HEK293 (cell line): Measurements from ENCODE around the gene CEP20.
A peak's percentile ranks its signal among the peaks of the same experiment; 100 is the strongest.

Experiments
- CTCF ChIA-PET: fragments of 350-600 bp; formaldehyde crosslinking; extraction: SDS; loops from one replicate; lab custom pipeline; 2021; ENCODE audit warnings: antibody characterized with exemption; lab: Yijun Ruan, JAX
- POLR2A ChIA-PET: fragments of 300-600 bp; formaldehyde crosslinking; extraction: SDS; loops from one replicate; lab custom pipeline; 2020; ENCODE audit warnings: antibody characterized with exemption, inconsistent platforms; lab: Yijun Ruan, JAX
- H3K27ac ChIP-seq: fragments of 200-500 bp; sonication (Bioruptor generic); 2 replicates; pipeline ENCODE4 v1.5.1; 2014; ENCODE audit warnings: low read depth, low read length, control low read depth, inconsistent platforms; ENCODE audit errors: extremely low read depth
- H3K36me3 ChIP-seq, 2 experiments: fragments of 200-500 bp in 1 of 2; sonication (Bioruptor generic) in 1 of 2; 1 replicate in 1 of 2; 2 replicates in 1 of 2; pipeline ENCODE4 v1.5.1; 2014 to 2017; ENCODE audit warnings: inconsistent platforms in 2 of 2, low read length in 2 of 2; ENCODE audit not compliant: control insufficient read depth in 2 of 2, insufficient read depth in 1 of 2
- H3K4me1 ChIP-seq: fragments of 200-500 bp; sonication (Bioruptor generic); 2 replicates; pipeline ENCODE4 v1.5.1; 2014; ENCODE audit warnings: mild to moderate bottlenecking, low read length, inconsistent platforms; ENCODE audit not compliant: control insufficient read depth, insufficient read depth
- H3K4me3 ChIP-seq: 2 replicates; pipeline ENCODE4 v1.5.1; 2011; ENCODE audit warnings: low read depth, mild to moderate bottlenecking, control low read depth, low read length, moderate library complexity
- H3K9me3 ChIP-seq: fragments of 200-500 bp; sonication (Bioruptor generic); 2 replicates; pipeline ENCODE4 v1.5.1; 2014; ENCODE audit warnings: low read depth, low read length, inconsistent platforms; ENCODE audit not compliant: control insufficient read depth, insufficient read depth
- AEBP2 ChIP-seq: fragments of 450-650 bp; formaldehyde crosslinking; IDR thresholded peaks from 2 replicates; pipeline ENCODE4 v1.5.1; 2016; ENCODE audit warnings: missing biosample characterization, missing genetic modification characterization, borderline replicate concordance
- BCL11B ChIP-seq: fragments of 450-650 bp; formaldehyde crosslinking; IDR thresholded peaks from 2 replicates; pipeline ENCODE4 v1.5.1; 2016; ENCODE audit warnings: low read depth, missing biosample characterization, missing genetic modification characterization
- KLF8 ChIP-seq: fragments of 450-650 bp; formaldehyde crosslinking; IDR thresholded peaks from 2 replicates; pipeline ENCODE4 v1.5.1; 2016; ENCODE audit warnings: missing biosample characterization, missing genetic modification characterization
- MEIS1 ChIP-seq: sonication (generic); formaldehyde crosslinking; IDR thresholded peaks from 2 replicates; pipeline ENCODE4 v1.8.1; 2022; ENCODE audit warnings: missing genetic modification reagents, mild to moderate bottlenecking, borderline replicate concordance
- SP3 ChIP-seq: fragments of 450-650 bp; formaldehyde crosslinking; IDR thresholded peaks from 2 replicates; pipeline ENCODE4 v1.5.1; 2016; ENCODE audit warnings: missing biosample characterization, missing genetic modification characterization
- SP7 ChIP-seq: fragments of 450-650 bp; formaldehyde crosslinking; IDR thresholded peaks from 2 replicates; pipeline ENCODE4 v1.5.1; 2016; ENCODE audit warnings: missing biosample characterization, missing genetic modification characterization
- ZBTB20 ChIP-seq: fragments of 450-650 bp; formaldehyde crosslinking; IDR thresholded peaks from 2 replicates; pipeline ENCODE4 v1.5.1; 2016; ENCODE audit warnings: missing biosample characterization, missing genetic modification characterization
- ZIC2 ChIP-seq: fragments of 450-650 bp; formaldehyde crosslinking; IDR thresholded peaks from 2 replicates; pipeline ENCODE4 v1.5.1; 2016; ENCODE audit warnings: missing biosample characterization, missing genetic modification characterization
- ZNF10 ChIP-seq: fragments of 450-650 bp; formaldehyde crosslinking; IDR thresholded peaks from 2 replicates; pipeline ENCODE4 v1.5.1; 2017; ENCODE audit warnings: missing biosample characterization, missing genetic modification characterization
- ZNF266 ChIP-seq: fragments of 450-650 bp; formaldehyde crosslinking; IDR thresholded peaks from 2 replicates; pipeline ENCODE4 v1.5.1; 2016; ENCODE audit warnings: missing biosample characterization, missing genetic modification characterization, low read depth
- ZNF311 ChIP-seq: fragments of 450-650 bp; formaldehyde crosslinking; IDR thresholded peaks from 2 replicates; pipeline ENCODE4 v1.5.1; 2017; ENCODE audit warnings: missing biosample characterization, missing genetic modification characterization, borderline replicate concordance
- ZNF510 ChIP-seq: fragments of 450-650 bp; formaldehyde crosslinking; IDR thresholded peaks from 2 replicates; pipeline ENCODE4 v1.5.1; 2018; ENCODE audit warnings: mild to moderate bottlenecking, missing genetic modification characterization, missing biosample characterization; ENCODE audit not compliant: insufficient replicate concordance
- ZNF530 ChIP-seq: fragments of 450-650 bp; formaldehyde crosslinking; IDR thresholded peaks from 2 replicates; pipeline ENCODE4 v1.5.1; 2016; ENCODE audit warnings: low read depth, missing biosample characterization, missing genetic modification characterization
- ZNF639 ChIP-seq: fragments of 450-650 bp; formaldehyde crosslinking; IDR thresholded peaks from 2 replicates; pipeline ENCODE4 v1.5.1; 2016; ENCODE audit warnings: missing biosample characterization, missing genetic modification characterization
- ZNF658 ChIP-seq: fragments of 450-650 bp; formaldehyde crosslinking; IDR thresholded peaks from 2 replicates; pipeline ENCODE4; 2016; ENCODE audit warnings: missing biosample characterization, missing genetic modification characterization
- ZNF747 ChIP-seq: fragments of 450-650 bp; formaldehyde crosslinking; IDR thresholded peaks from 2 replicates; pipeline ENCODE4 v1.5.1; 2016; ENCODE audit warnings: missing biosample characterization, missing genetic modification characterization
- ZSCAN18 ChIP-seq: fragments of 450-650 bp; formaldehyde crosslinking; IDR thresholded peaks from 2 replicates; pipeline ENCODE4 v1.5.1; 2016; ENCODE audit warnings: missing biosample characterization, missing genetic modification characterization

CEP20 gene

GRCh38 chr16:15928261-15929104, 40.1 kb upstream of the CEP20 start:
- no peaks in the 10 kb centered on the region for H3K4me1 ChIP-seq
- TF ChIP-seq ZNF10 (tag by site-specific recombination) = no peak
- TF ChIP-seq ZNF658 (tag by site-specific recombination) = no peak
- TF ChIP-seq ZNF747 (tag by site-specific recombination) = no peak
- TF ChIP-seq ZSCAN18 = no peak
- TF ChIP-seq KLF8 (tag by site-specific recombination) = no peak
- TF ChIP-seq BCL11B = no peak
- no peak for TF ChIP-seq ZNF639 (tag by site-specific recombination)
- no peak for TF ChIP-seq AEBP2 (tag by site-specific recombination)
- TF ChIP-seq ZNF266 (tag by site-specific recombination) = no peak
- TF ChIP-seq ZNF530 (tag by site-specific recombination) = no peak
- TF ChIP-seq ZBTB20 (tag by site-specific recombination) = no peak
- no peak for TF ChIP-seq SP3 (tag by site-specific recombination)
- no peak for TF ChIP-seq ZNF311 (tag by site-specific recombination)
- TF ChIP-seq SP7 (tag by site-specific recombination) = no peak
- TF ChIP-seq, all 188 proteins: peak for 0
- ChIA-PET POLR2A (no interaction called here), CTCF (interaction anchor here (0.7 kb wide), 1 partner anchor 41 kb away, joined by 4 read pairs; no protein-coding TSS in a partner anchor)
- no peaks in the 10 kb centered on the region for H3K36me3 ChIP-seq
- H3K9me3 ChIP-seq = no peaks in the 10 kb centered on the region
- H3K27ac ChIP-seq = no peak overlapping the region
- no peak overlapping the region for H3K4me3 ChIP-seq

GRCh38 chr16:15925631-15926030, 37.2 kb upstream of the CEP20 start:
- ChIA-PET POLR2A (interaction anchor here (0.5 to 1.0 kb wide), 2 partner anchors 9 to 37 kb away, joined by 3 to 4 read pairs; partner anchors contain the start of gene CEP20), CTCF (interaction anchor here (0.6 kb wide), 1 partner anchor 45 kb away, joined by 3 read pairs; no protein-coding TSS in a partner anchor)
- TF ChIP-seq MEIS1 (CRISPR knock-in tag) (no peak), ZNF510 (tag by site-specific recombination) (no peak), ZIC2 (tag by site-specific recombination) (peak; percentile 55), SP3 (tag by site-specific recombination) (no peak)
- no peak overlapping the region for H3K4me3 ChIP-seq
- no peaks in the 10 kb centered on the region for H3K9me3 ChIP-seq
- no peaks in the 10 kb centered on the region for H3K4me1 ChIP-seq
- no peaks in the 10 kb centered on the region; a peak in 1 of 3 replicates for H3K36me3 ChIP-seq
- H3K27ac ChIP-seq = no peak overlapping the region
